GM21381 (cell line): ENCODE data around the gene CHEK1.
"Not testable (repeated sequence)": the region's sequence is repeated elsewhere in the genome, so short reads cannot be mapped to it uniquely, and the experiment has no call there.

Experiments used
- ATAC-seq: cut with Tn5 transposase; IDR thresholded peaks from one replicate; pipeline ENCODE4 v1.9.1; 2021; ENCODE audit warnings: mild to moderate bottlenecking, moderate library complexity; ENCODE audit not compliant: unreplicated experiment

The CHEK1 gene

GRCh38 chr11:125690006-125690405 is 65.0 kb downstream of the CHEK1 start:
- no peak for ATAC-seq

- ATAC-seq: no peak
These were observed 67.9 kb downstream of the CHEK1 start for GRCh38 chr11:125692887-125693286.

- no peak for ATAC-seq
These were observed 70.0 kb downstream of the CHEK1 start for GRCh38 chr11:125694951-125695350.

- no peak for ATAC-seq
These were observed 76.2 kb downstream of the CHEK1 start for GRCh38 chr11:125701018-125701610.

GRCh38 chr11:125701858-125702621 is 77.1 kb downstream of the CHEK1 start:
- no peak for ATAC-seq

GRCh38 chr11:125704686-125705085 is 79.7 kb downstream of the CHEK1 start:
- ATAC-seq: not testable (repeated sequence)

GRCh38 chr11:125720781-125721180 is 95.8 kb downstream of the CHEK1 start:
- ATAC-seq: no peak

- no peak for ATAC-seq
These were observed 99.2 kb downstream of the CHEK1 start for GRCh38 chr11:125724125-125724524.
